NAMALWA (cell line): ENCODE data around the gene CYBC1.
A peak's percentile ranks its signal among the peaks of the same experiment; 100 is the strongest.

Source experiments
- DNase-seq: peaks from one replicate; pipeline ENCODE4 v3.0.0-alpha.2; 2015; ENCODE audit warnings: low spot score

The CYBC1 gene

DNA sequence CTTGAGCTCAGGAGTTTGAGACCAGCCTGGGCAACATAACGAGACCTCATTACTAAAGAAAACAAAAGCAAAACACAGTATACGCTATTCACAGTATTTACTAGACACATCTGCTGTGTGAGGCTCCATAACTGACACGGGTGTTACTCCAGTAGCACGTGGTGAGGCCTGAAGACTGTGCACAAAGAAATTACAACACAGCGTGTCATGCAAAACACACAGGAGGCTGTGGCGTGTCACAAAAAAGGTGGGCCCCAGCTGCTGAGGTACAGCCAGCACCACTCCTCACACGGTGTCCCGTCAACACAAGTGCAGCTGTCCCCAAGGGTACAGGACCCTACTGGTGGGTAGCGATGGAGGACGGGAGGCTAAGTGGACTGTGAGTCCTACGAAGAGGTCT lies 2.7 kb downstream of the CYBC1 start:
- peak; percentile 85 for DNase-seq

- no peak for DNase-seq
Observed at GRCh38 chr17:82446649-82447048, 3.9 kb downstream of the CYBC1 start.

DNA sequence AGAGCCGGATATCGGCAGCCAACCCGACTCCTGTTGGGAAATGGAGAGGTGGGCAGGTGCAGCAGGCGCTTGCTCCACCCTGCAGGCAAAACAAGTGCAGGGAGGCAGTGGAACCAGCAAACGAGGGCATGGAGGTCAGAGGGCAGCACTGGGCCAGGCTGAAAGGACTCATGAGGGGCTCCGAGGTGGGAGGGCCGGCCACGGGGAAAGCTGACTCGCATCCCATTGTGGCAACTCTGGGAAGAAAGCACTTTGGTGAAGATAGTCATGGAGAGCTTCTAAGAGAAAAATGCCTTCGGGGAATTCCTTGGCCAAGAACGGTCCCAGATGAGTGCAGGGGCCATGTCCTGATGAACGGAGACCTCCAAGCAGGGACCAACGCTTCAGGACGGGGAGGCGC lies 4.4 kb downstream of the CYBC1 start:
- no peak for DNase-seq

GRCh38 chr17:82445542-82445941 lies 5.0 kb downstream of the CYBC1 start:
- no peak for DNase-seq

DNA sequence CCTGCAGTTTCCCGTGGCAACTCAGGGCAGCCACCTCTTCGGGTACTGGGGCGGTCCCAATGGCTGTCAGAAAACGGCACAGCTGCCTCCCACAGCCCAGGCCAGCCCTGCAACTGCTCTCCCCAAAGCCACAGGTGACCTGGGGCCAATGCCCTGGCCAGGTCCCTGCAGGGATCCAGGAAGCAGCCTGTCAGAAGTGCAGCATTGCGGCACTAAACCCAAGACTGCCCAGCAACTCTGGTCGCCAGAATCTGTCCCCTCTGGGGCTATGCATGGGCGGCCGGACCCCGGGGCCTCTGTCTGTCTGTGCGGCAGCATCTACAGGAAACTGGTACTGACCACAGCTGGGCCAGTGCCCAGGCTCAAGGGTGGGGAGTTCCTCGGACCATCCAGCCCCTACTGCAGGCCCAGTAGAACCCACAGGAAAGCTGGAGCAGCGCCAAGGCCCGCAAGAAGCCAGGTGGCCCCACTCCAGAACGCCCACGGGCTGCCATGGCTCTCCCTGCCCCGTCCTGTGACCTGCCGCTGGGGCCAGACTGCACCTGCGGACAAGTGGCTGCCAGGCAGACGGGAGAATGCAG lies 5.5 kb downstream of the CYBC1 start:
- no peak for DNase-seq

- DNase-seq, result no peak
Observed at GRCh38 chr17:82444284-82444893, 6.2 kb downstream of the CYBC1 start.

- no peak for DNase-seq
Observed at GRCh38 chr17:82443465-82444283, 6.9 kb downstream of the CYBC1 start.

- no peak for DNase-seq
Observed at GRCh38 chr17:82442643-82443464, 7.7 kb downstream of the CYBC1 start.

DNA sequence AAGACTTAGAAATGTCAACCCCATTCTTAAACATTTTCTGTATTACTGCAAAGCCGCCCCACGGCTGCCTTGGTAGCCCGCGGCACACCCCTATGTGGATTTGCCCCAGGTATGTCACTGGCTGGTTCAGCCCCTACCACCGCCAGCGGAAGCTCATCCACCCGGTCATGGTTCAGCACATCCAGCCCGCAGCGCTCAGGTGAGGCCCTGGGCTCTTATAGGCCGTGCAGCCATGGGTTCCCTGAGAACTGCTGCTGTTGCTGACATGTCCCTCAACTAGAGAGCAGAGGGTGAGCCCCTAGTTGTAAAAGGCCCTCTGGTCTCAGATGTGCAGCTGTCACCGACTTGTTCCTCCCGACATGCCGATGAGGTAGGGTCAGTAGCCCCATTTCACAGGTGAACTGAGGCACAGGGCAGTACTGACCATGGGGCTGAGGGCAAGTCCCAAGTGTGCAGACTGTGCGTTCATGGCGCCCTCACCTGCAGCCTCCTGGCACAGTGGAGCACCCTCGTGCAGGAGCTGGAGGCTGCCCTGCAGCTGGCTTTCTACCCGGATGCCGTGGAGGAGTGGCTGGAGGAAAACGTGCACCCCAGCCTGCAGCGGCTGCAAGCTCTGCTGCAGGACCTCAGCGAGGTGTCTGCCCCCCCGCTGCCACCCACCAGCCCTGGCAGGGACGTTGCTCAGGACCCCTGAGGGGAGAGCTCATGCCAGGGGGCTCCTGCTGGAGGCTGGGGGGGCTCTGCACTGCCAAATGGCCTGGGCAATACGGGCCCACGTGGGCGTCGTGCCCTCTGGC lies 8.7 kb downstream of the CYBC1 start:
- DNase-seq, result no peak

GRCh38 chr17:82440991-82441627 lies 9.4 kb downstream of the CYBC1 start:
- DNase-seq, result no peak

- DNase-seq, result no peak
Observed at GRCh38 chr17:82440469-82440981, 10.0 kb downstream of the CYBC1 start.

- no peak for DNase-seq
Observed at GRCh38 chr17:82439829-82440365, 10.7 kb downstream of the CYBC1 start.

DNA sequence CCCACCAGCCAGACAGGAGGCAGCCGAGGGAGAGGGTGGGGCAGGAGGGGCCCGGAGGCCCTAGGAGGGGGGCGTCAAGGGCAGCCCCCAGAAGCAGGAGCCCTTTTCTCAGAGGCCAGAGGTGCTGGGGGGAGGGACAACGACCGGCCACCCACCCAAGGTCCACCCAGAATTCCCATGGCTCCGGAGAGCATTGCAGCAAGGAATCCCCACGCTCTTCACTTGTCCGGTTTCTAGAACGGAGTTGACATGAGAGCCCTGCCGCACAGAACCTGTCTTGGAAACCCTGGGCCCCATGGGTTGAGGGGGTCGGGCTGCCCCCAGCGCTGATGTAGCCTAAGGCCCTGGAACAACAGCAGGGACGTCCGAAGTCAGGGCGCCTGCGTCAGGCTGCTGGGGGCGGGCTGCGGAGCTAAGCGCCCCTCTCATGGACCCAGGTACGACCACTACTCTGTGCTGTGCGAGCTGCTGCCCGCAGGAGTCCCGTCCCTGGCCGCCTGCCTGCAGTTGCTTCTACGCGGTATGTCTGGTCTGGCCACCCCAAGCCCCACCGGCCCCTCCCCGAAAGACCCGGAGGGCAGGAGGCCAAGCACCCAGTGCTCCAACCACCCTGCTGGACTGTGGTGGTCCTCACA lies 11.2 kb downstream of the CYBC1 start:
- DNase-seq, result no peak

DNA sequence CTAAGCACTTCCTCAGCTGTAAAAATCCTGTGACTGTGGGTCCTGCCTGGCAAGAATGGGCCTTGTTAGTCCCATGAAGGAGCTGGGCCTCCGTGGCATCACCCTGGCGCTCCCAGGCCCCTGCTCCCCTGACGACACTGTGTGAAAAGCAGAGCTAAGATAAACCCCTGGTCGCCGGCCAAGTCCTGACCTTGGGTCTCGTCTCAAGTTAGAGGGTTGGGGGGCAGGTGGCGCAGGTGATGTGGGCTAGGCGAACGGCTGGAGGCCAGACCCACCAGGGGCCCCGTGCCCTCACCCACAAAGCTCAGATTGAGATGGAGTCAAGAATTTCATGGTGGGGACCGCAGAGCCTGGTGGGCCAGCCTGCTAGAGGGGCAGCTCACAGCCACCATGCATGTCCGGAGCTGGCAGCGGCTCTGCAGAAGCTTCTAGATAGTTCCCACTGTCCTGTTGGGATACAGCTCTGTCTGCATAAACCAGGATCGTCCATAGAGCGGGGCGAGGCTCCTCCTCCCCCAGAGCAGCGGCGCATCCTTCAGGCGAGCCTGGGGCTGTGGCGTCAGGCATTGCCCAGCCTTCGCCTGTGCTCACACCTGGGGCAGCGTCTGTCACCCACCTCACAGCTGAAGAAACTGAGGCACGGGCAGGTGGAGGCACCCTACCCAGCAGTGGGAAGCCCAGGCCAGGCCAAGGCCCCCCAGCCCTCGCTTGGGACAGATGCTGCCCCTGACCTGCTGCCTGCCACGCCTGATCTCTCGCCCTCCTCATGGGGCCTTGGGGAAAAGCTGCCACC lies 12.0 kb downstream of the CYBC1 start:
- no peak for DNase-seq

GRCh38 chr17:82437325-82437668 lies 13.3 kb downstream of the CYBC1 start:
- no peak for DNase-seq

- no peak for DNase-seq
Observed at GRCh38 chr17:82436601-82437324, 13.8 kb downstream of the CYBC1 start.

DNA sequence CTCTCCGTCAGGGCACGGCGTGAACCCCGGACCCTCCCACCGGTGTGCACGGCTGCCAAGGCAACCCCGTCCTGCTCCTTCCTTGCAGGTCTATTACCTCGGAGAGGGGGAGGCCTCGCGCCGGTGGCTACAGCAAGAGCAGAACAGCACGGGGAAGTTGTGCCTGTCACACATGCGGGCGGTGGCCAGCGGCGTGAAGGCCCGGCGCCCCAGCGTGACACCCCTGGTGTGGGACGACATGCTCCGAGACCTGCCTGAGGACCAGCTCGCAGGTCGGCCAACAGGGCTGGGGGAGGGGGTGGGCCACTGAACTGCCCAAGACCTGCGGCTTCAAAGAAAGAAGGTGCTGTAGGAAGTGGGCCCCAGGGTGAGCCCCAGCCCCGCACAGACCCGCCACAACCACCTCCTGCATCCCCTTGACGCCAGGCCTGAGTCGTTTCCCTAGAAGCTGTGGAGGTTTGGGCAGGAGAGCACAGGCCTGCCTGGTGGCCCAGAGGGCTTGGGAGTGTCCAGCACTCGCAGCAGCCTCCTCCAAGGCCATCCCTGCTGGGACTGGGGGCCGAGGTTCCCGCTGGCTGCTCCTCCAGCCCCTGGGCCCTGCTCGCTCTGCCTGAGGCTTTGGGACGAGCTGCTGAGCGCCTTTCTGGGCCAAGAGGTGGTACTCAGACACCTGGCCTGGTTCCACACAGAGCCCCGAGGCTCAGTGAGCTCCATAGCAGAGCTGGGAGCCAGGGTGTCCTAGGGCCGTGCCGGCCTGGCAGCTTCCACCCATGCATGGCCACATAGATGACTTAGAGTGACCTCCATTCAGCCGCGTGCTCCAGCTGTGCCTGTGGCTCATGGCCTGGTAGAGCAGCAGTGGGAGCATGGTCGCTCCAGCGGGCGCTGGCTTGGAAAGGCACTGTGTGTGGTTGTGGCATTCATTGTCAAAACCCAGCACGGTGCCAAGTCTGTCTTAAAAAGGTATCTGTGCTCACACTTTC lies 14.7 kb downstream of the CYBC1 start:
- DNase-seq, result no peak

DNA sequence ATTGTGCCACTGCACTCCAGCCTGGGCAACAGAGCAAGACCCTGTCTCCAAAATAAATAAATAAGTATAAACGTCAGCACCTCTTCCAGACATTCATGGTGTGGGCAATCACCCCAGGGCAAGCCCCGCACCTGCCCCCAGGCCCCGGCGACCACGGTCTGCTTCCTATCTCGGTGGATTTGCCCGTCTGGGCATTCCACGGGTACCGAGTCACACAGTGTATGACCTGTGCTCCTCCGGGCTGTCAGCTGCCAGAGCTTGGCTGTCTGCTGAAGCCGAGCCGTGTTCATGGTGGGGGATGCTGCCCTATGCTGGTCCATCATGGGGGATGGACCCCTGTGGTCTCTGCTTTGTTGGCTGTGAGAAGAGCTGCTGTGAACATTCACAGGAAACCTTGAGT lies 15.4 kb downstream of the CYBC1 start:
- no peak for DNase-seq
